ENCODE measurements around the gene PAX4.
A peak's percentile ranks its signal among the peaks of the same experiment; 100 is the strongest.

PAX4 gene

DNA sequence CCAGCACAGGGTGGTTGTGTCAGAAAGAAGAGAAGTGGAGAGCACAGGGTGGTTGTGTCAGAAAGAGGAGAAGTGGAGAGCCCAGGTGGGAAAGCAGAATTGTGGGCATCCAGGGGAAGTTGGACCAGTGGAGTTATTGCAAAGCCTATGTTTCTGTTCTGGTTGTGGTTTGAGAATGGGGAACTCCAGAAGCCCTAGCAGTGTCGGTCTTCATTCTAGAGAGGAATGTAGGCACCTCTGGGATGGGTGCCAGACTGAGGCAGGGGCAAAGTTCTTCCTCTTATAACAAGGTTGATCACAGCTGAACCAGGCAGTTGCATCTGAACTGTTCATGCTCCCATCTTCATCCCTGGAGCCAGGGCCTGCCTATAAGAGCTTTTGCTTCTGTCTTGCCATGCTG is 23.5 kb downstream of the PAX4 start:
- no peak overlapping the region for H3K27ac Mint-ChIP-seq
- no peaks in the 10 kb centered on the region for H3K9me3 Mint-ChIP-seq
- TF ChIP-seq CTCF (IDR thresholded peaks at IDR 0.05; ENCODE audit: unreplicated experiment in 3 of 3): no peak
- H3K4me3 Mint-ChIP-seq: no peak overlapping the region
- peaks cover 6% of the 10 kb centered on the region for H3K4me1 Mint-ChIP-seq
- peaks cover 20% of the 10 kb centered on the region for H3K36me3 Mint-ChIP-seq (ENCODE audit: low read depth)
- H3K27me3 Mint-ChIP-seq (ENCODE audit: low read depth): peaks cover 4% of the 10 kb centered on the region

- H3K4me1 Mint-ChIP-seq: peaks cover 9% of the 10 kb centered on the region
- peaks cover 4% of the 10 kb centered on the region for H3K27me3 Mint-ChIP-seq (ENCODE audit: low read depth)
- TF ChIP-seq CTCF (IDR thresholded peaks at IDR 0.05; ENCODE audit: unreplicated experiment in 3 of 3): no peak
- H3K36me3 Mint-ChIP-seq (ENCODE audit: low read depth): peaks cover 20% of the 10 kb centered on the region
- peak overlapping the region in 1 of 3 experiments; percentile 29 for H3K4me3 Mint-ChIP-seq
- H3K27ac Mint-ChIP-seq: no peak overlapping the region
- no peaks in the 10 kb centered on the region for H3K9me3 Mint-ChIP-seq
Measured at GRCh38 chr7:127592550-127592949, 25.4 kb downstream of the PAX4 start.

DNA sequence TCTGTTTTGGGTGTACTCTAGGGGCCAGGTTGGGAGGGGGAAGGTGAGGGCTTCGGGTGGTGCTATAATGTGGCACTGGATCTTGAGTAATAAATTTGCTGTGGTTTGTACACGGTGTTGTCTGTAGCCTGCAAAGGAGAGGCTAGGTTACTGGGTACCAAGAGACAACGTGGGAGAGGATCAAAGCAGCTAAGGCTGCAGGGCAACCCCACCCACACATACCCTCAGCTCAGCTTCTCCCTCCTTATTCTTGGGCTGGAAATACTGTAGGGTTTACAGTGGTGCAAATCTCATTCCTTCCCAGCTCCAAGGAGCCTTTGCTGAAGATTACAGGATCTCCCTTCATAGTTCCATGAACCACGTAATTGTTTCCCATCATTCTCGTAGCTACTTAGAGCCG is 26.4 kb downstream of the PAX4 start:
- TF ChIP-seq CTCF (IDR thresholded peaks at IDR 0.05; ENCODE audit: unreplicated experiment in 3 of 3): no peak
- H3K4me3 Mint-ChIP-seq: peak overlapping the region; percentile 11 to 56 (median 45)

DNA sequence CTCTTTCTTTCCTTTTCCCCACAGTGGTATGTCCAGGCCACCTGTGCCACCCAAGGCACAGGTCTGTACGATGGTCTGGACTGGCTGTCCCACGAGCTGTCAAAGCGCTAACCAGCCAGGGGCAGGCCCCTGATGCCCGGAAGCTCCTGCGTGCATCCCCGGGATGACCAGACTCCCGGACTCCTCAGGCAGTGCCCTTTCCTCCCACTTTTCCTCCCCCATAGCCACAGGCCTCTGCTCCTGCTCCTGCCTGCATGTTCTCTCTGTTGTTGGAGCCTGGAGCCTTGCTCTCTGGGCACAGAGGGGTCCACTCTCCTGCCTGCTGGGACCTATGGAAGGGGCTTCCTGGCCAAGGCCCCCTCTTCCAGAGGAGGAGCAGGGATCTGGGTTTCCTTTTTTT is 26.8 kb downstream of the PAX4 start:
- H3K9me3 Mint-ChIP-seq: no peaks in the 10 kb centered on the region
- peaks cover 20% of the 10 kb centered on the region for H3K36me3 Mint-ChIP-seq (ENCODE audit: low read depth)
- H3K27ac Mint-ChIP-seq: no peak overlapping the region
- TF ChIP-seq CTCF (IDR thresholded peaks at IDR 0.05; ENCODE audit: unreplicated experiment in 3 of 3): no peak
- no peaks in the 10 kb centered on the region for H3K27me3 Mint-ChIP-seq (ENCODE audit: low read depth)
- peaks cover 14% of the 10 kb centered on the region for H3K4me1 Mint-ChIP-seq
- peak overlapping the region; percentile 11 to 59 (median 45) for H3K4me3 Mint-ChIP-seq

More for the DNA sequence above, 26.4 kb downstream of the PAX4 start:
- H3K27me3 Mint-ChIP-seq (ENCODE audit: low read depth): peaks cover under 1% of the 10 kb centered on the region
- no peaks in the 10 kb centered on the region for H3K9me3 Mint-ChIP-seq
- no peak overlapping the region for H3K27ac Mint-ChIP-seq
- peaks cover 13% of the 10 kb centered on the region for H3K4me1 Mint-ChIP-seq
- peaks cover 20% of the 10 kb centered on the region for H3K36me3 Mint-ChIP-seq (ENCODE audit: low read depth)

DNA sequence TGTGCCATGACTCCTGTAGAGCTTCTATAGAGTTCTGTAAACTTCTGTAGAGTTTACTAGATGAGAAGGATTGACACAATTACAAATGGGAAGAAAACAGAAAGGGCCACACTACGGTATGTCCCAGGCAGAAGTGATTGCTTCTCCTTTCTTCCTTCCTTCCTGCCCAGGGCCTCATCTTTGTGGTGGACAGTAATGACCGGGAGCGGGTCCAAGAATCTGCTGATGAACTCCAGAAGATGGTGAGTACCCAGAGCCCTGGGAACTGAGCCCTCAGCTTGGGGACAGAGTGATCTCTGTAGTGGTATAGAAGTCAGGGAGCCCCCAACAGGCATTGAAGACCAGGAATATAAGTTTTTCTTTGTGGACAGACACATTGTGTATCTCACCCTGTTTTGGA is 28.0 kb downstream of the PAX4 start:
- peaks cover 20% of the 10 kb centered on the region for H3K36me3 Mint-ChIP-seq (ENCODE audit: low read depth)
- TF ChIP-seq CTCF (IDR thresholded peaks at IDR 0.05; ENCODE audit: unreplicated experiment in 3 of 3): no peak
- H3K4me1 Mint-ChIP-seq: peaks cover 15% of the 10 kb centered on the region
- no peaks in the 10 kb centered on the region for H3K27me3 Mint-ChIP-seq (ENCODE audit: low read depth)
- H3K4me3 Mint-ChIP-seq: peak overlapping the region; percentile 91 to 95 (median 94)
- no peaks in the 10 kb centered on the region for H3K9me3 Mint-ChIP-seq
- peak overlapping the region in 2 of 3 experiments; percentile 56 to 75 for H3K27ac Mint-ChIP-seq

- Mint-ChIP-seq H3K27me3 (ENCODE audit: low read depth) (no peaks in the 10 kb centered on the region), H3K36me3 (ENCODE audit: low read depth) (peaks cover 20% of the 10 kb centered on the region), H3K4me3 (peak overlapping the region; percentile 91 to 95 (median 94)), H3K27ac (peak overlapping the region; percentile 75 to 89 (median 87)), H3K4me1 (peaks cover 25% of the 10 kb centered on the region), H3K9me3 (no peaks in the 10 kb centered on the region)
- peak; percentile 39 to 58 (median 41) for TF ChIP-seq CTCF (IDR thresholded peaks at IDR 0.05; ENCODE audit: unreplicated experiment in 3 of 3)
Measured at GRCh38 chr7:127588697-127589482, 29.1 kb downstream of the PAX4 start.
